GM10266 (cell line): ENCODE results near the gene FILIP1L.

Source experiments
- DNase-seq: peaks from one replicate; pipeline ENCODE4 v3.0.0; 2012; ENCODE audit errors: extremely low spot score
- CTCF ChIP-seq: IDR thresholded peaks from 2 replicates; pipeline ENCODE4 v1.5.1; 2012; ENCODE audit warnings: mild to moderate bottlenecking, low read depth; ENCODE audit not compliant: control insufficient read depth, insufficient read depth; ENCODE audit errors: missing control alignments

The FILIP1L gene

DNA sequence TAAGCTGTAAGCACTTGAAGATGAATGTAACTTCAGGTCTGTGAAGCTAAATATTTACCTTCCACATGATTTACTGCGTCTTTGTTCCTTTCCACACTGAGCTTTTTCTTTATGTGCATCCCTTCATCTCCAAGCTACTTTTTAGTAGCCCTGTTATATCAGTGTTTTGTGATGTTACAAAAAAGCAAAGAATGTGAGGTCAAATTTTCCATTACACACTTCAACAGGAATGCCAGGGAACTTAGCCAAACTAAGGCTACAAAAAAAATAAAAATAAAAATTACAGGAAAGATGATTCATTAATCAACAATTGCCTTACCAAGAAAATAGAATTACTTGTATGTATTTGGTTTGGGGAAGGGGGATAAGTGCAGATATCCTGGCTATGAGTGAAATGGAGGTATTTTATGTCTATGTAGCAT lies 73.0 kb downstream of the FILIP1L start:
- no peak for DNase-seq
- TF ChIP-seq CTCF, result no peak

DNA sequence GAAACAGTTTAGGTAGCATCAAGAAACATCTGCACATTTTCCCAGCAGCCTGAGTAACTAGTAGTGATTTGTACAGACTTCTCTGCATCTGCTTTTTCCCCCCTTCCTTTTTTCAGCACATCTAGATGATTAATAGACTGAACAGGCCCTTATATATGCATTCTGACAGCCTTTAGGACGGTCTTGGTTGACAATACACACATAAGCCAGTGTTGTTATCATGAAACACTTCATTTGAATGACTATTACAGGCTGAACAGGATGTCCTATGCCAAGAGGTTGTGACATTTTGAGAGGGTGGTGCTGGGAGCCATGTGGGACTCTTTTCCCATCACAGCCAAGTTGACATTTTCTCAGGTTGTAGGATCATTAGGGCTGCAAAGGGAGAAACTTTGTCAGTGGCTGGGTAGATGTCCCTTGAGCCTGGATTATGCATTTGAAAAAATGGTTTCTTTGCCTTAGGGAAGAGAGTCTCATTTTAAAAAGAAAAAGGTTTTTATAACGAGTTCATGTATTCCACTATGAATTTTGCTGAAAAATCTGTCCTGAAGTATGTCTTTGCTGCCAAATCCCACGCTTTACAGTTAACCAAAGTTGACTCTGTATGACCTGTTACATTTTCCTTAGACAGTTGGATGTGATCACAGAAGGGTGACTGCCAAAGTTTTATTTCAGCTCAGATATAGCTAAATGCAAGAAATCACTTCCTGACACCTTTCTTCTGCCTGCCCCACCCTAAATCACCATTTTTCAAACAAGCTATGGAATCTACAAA lies 73.7 kb downstream of the FILIP1L start:
- DNase-seq, result no peak
- no peak for TF ChIP-seq CTCF

- DNase-seq, result no peak
- no peak for TF ChIP-seq CTCF
Measured at GRCh38 chr3:100039075-100039474, 75.2 kb downstream of the FILIP1L start.

GRCh38 chr3:100033903-100034471 lies 80.3 kb downstream of the FILIP1L start:
- DNase-seq, result no peak
- no peak for TF ChIP-seq CTCF

DNA sequence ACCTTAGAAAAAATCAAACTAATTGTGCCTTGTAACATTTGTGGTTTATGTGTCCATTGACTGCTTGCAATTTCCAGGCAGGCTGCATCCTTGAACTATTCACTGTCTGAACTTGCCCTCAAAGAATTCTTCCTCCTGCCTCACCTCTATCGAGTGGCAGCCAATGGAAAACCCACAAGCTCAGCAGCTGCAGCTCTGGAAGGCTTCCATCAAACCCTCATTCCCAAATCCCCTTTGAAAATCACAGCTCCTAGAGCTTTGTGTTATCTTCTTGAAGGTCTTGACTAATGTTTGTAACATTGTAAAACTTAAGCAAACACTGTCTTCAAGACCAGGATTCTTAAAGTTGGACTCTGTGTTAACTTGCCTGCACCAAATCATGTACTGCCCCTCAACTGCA lies 81.1 kb downstream of the FILIP1L start:
- TF ChIP-seq CTCF, result no peak
- no peak for DNase-seq

DNA sequence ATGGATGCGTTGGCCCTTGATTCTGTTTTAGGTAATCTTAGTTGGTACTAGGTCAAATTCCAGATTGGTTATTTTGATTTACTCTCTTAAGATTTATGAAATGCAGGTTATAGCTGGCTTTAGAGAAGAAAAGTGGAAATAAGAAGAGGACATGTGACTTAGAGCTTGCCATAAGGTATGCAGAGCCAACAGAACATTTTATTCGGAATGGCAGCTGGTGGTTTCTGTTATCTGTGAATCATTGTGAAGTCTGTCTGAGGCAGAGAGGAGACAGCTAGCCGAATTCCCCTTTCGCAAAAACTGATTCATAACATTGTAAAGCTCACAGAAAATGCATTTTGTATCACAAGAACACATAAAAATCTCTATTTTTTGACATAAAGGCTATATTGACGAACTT lies 82.1 kb downstream of the FILIP1L start:
- TF ChIP-seq CTCF, result no peak
- DNase-seq, result no peak

DNA sequence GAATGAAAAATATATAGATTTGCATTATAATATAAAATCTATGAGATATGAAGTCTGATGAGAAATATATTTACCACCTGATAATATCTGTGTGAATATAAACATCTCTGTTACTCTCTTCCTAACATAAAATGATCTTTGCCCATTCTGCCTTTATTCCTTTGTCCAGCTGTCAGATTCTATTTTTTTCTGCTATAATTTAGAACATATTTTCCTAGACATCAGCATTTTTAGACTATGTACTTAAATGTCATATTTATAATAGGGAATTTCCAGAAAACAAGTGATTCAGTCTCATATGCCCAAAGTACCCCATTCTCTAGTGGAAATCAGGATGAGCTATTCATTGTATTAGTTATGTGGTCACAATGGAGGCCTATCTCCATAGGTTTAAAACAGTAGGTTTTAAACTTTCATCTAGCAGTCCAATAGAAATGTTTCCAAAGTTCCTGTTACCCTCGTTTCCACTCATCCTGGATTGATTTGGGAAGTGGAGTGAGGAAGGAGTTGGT lies 83.3 kb downstream of the FILIP1L start:
- no peak for TF ChIP-seq CTCF
- no peak for DNase-seq
